ENCODE data around the gene BCL2L11.

Gene BCL2L11

DNA sequence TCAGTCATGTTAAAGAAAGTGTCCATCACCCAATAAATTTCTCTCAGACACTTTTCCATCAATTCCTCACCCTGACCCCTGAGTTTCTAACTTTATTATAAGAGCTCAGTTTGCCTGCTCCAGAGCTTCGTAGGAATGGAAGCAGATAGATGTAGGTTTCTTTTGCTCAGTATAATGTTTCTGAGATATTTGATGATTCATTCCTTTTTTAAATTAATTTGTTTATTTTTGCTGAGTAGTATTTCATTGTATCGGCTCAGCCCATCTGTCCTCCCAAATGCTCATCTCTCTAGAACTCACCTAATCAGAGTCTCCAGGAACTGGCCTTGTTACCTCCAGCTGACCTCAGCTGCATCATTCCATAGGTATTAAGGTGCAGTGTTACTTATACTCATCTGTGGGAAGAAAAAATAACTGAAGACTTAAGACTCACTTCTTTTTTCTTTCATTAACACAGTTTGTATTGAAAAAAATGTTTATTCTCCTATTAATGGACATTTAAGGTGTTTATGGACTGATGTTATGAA is 11.9 kb upstream of the BCL2L11 start:
- no peak for TF ChIP-seq CTCF (IDR thresholded peaks at IDR 0.05; ENCODE audit: borderline replicate concordance, insufficient read depth, low read depth, low read length)
- H3K4me3 ChIP-seq (ENCODE audit: low read depth, low read length): no peak overlapping the region

DNA sequence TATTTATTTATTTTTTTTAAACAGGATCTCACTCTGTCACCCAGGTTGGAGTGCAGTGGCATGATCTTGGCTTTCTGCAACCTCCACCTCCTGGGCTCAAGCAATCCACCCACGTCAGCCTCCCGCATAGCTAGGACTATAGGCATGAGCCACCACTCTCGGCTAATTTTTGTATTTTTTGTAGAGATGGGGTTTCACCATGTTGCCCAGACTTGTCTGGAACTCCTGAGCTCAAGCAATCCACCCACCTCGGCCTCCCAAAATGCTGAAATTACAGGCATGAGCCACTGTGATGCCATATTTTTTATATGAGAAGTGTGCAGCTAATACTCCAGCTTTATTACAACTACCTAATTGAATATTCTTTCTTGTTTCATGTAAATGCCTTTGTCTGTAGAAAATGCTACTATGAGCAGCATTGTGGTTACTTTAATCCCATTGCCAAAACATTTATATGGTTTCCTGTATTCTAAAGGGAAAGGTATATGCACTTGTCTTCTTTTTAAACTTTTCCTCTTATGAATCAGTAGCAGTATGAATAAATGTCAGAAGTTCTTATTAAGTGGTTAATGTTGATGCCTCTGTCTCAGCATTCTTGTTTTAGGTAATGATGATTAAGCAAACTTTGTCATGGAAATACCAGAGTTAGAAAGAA is 9.5 kb upstream of the BCL2L11 start:
- TF ChIP-seq CTCF (IDR thresholded peaks at IDR 0.05; ENCODE audit: borderline replicate concordance, insufficient read depth, low read depth, low read length): no peak

GRCh38 chr2:111113838-111114237 is 6.9 kb upstream of the BCL2L11 start:
- no peak for TF ChIP-seq CTCF (IDR thresholded peaks at IDR 0.05; ENCODE audit: borderline replicate concordance, insufficient read depth, low read depth, low read length)
- no peak overlapping the region for H3K4me3 ChIP-seq (ENCODE audit: low read depth, low read length)

More for the DNA sequence above, 9.5 kb upstream of the BCL2L11 start:
- H3K4me3 ChIP-seq (ENCODE audit: low read depth, low read length): no peak overlapping the region

GRCh38 chr2:111116011-111116746 is 4.5 kb upstream of the BCL2L11 start:
- TF ChIP-seq CTCF (IDR thresholded peaks at IDR 0.05; ENCODE audit: borderline replicate concordance, insufficient read depth, low read depth, low read length): no peak
- no peak overlapping the region for H3K4me3 ChIP-seq (ENCODE audit: low read depth, low read length)

DNA sequence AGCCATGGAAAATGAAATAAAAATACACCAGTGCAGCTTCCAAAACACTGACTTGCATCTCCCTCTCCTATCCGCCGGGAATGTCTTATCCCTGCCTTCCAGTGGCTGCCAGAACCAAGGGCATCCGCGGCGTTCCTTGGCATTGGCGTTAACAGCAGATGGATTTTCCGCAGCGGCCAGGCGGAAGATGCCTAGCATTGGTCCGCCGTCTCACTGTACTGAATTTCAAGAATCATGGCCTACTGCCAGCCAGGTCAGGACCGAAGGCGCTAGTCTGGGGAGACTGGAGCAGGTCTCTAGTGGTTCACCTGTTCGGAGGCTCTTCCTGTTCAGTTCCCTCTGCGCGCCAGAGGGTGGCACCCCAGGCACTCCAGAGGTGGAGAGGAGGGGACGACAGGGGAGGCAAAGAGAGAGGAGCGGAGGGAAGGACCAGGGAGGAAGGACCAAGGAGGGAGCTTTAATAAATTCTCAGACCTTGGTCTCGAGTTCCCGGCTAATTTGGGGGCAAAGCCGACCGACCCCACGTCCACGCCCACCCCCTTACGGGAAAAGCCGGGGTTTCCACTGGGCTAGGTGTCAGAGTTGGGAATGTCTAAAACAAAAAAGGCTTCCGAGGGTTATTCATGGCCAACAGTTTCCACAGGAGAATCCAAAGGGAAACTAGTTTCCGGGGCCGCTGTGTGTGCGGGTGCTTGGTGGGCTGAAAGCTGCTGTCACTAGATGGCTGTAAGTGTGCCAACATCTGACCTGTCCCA is 3.7 kb upstream of the BCL2L11 start:
- no peak overlapping the region for H3K4me3 ChIP-seq (ENCODE audit: low read depth, low read length)
- peak; percentile 90 for TF ChIP-seq CTCF (IDR thresholded peaks at IDR 0.05; ENCODE audit: borderline replicate concordance, insufficient read depth, low read depth, low read length)

GRCh38 chr2:111117598-111118480 is 2.9 kb upstream of the BCL2L11 start:
- H3K4me3 ChIP-seq (ENCODE audit: low read depth, low read length): no peak overlapping the region
- TF ChIP-seq CTCF (IDR thresholded peaks at IDR 0.05; ENCODE audit: borderline replicate concordance, insufficient read depth, low read depth, low read length): no peak

Measured in GM12875 (cell line).